RCC 7860 (cell line): Measurements from ENCODE around the gene FAM131B.
A peak's percentile ranks its signal among the peaks of the same experiment; 100 is the strongest.

Experiments used
- DNase-seq: peaks from one replicate; pipeline ENCODE4 v3.0.0-alpha.2; 2015; ENCODE audit warnings: low spot score
- FAIRE-seq: peaks from 2 replicates; lab custom pipeline; 2012; peaks lifted over from hg19 to GRCh38; lab: Jason Lieb, UNC

FAM131B gene

GRCh38 chr7:143383642-143383957, 21.1 kb upstream of the FAM131B start:
- DNase-seq (no peak), FAIRE-seq (no peak)

- DNase-seq = no peak
- FAIRE-seq = no peak
These were observed 20.5 kb upstream of the FAM131B start for GRCh38 chr7:143382791-143383641.

GRCh38 chr7:143382126-143382790, 19.7 kb upstream of the FAM131B start:
- DNase-seq (no peak), FAIRE-seq (no peak)

GRCh38 chr7:143381427-143382125, 19.1 kb upstream of the FAM131B start:
- DNase-seq (peak; percentile 22), FAIRE-seq (no peak)

- peak; percentile 91 for DNase-seq
- FAIRE-seq = no peak
These were observed 18.3 kb upstream of the FAM131B start, which contains the start of gene ZYX for GRCh38 chr7:143380646-143381426. ZYX (plus strand) TSS chr7:143381345; CDS start chr7:143381572, 227 bp downstream.

- DNase-seq (peak; percentile 70), FAIRE-seq (no peak)
These were observed 17.7 kb upstream of the FAM131B start for GRCh38 chr7:143380260-143380645.

GRCh38 chr7:143379611-143380259, 17.2 kb upstream of the FAM131B start:
- DNase-seq = no peak
- no peak for FAIRE-seq

GRCh38 chr7:143376396-143376795, 13.9 kb upstream of the FAM131B start:
- FAIRE-seq (no peak), DNase-seq (no peak)

GRCh38 chr7:143375298-143376034, 13.0 kb upstream of the FAM131B start:
- FAIRE-seq (no peak), DNase-seq (peak; percentile 23)

- FAIRE-seq (no peak), DNase-seq (no peak)
These were observed 12.0 kb upstream of the FAM131B start for GRCh38 chr7:143374561-143374960.

GRCh38 chr7:143373255-143373794, 10.8 kb upstream of the FAM131B start:
- DNase-seq (no peak), FAIRE-seq (no peak)

- DNase-seq = peak; percentile 24
- no peak for FAIRE-seq
These were observed 9.6 kb upstream of the FAM131B start for GRCh38 chr7:143372070-143372469.

GRCh38 chr7:143369678-143370651, 7.5 kb upstream of the FAM131B start:
- no peak for FAIRE-seq
- DNase-seq = no peak

- DNase-seq (no peak), FAIRE-seq (no peak)
These were observed 5.9 kb upstream of the FAM131B start for GRCh38 chr7:143368387-143368786.

GRCh38 chr7:143367972-143368371, 5.5 kb upstream of the FAM131B start:
- DNase-seq = peak; percentile 87
- FAIRE-seq = peak; percentile 86

GRCh38 chr7:143363016-143363937, 764 bp upstream of the FAM131B start:
- FAIRE-seq (no peak), DNase-seq (no peak)

- DNase-seq = no peak
These were observed 872 bp downstream of the FAM131B start for GRCh38 chr7:143361552-143362130.

More at GRCh38 chr7:143361552-143362130, 872 bp downstream of the FAM131B start:
- no peak for FAIRE-seq
